Endodermal cell (in vitro differentiated cells): ENCODE results near the gene SLC19A1. TPM values are rescaled to one million over a fixed set of nuclear protein-coding genes. Genes with fewer than 3 reads are reported as not detected.

Experiments
- DNase-seq: peaks from one replicate; pipeline ENCODE4 v3.0.0-alpha.2; 2017
- H3K27ac ChIP-seq: 2 replicates; pipeline ENCODE4 v1.5.1; 2013; ENCODE audit warnings: mild to moderate bottlenecking, low read depth, low read length, moderate library complexity
- H3K27me3 ChIP-seq: 2 replicates; pipeline ENCODE4 v1.6.1; 2013; ENCODE audit warnings: mild to moderate bottlenecking, low read length, moderate library complexity; ENCODE audit not compliant: insufficient read depth, control insufficient read depth, poor library complexity, severe bottlenecking
- H3K36me3 ChIP-seq: 2 replicates; pipeline ENCODE4 v1.7.0; 2013; ENCODE audit warnings: mild to moderate bottlenecking, low read length, moderate library complexity; ENCODE audit not compliant: control insufficient read depth, insufficient read depth
- H3K4me1 ChIP-seq: one replicate; pipeline ENCODE4 v1.7.0; 2013; ENCODE audit warnings: low read length; ENCODE audit not compliant: control insufficient read depth, insufficient read depth
- H3K4me3 ChIP-seq: 2 replicates; pipeline ENCODE4 v1.5.1; 2013; ENCODE audit warnings: mild to moderate bottlenecking, low read length, moderate library complexity
- H3K9ac ChIP-seq: 2 replicates; pipeline ENCODE4 v1.6.1; 2013; ENCODE audit warnings: mild to moderate bottlenecking, low read length, moderate library complexity; ENCODE audit not compliant: poor library complexity, severe bottlenecking; ENCODE audit errors: extremely low read depth
- H3K9me3 ChIP-seq: 2 replicates; pipeline ENCODE4 v1.6.1; 2013; ENCODE audit warnings: mild to moderate bottlenecking, low read length, moderate library complexity; ENCODE audit not compliant: control insufficient read depth
- H3K27ac Mint-ChIP-seq: 2 replicates; pipeline ENCODE4 v1.8.0; 2020; ENCODE audit warnings: mixed read lengths
- H3K27me3 Mint-ChIP-seq: 2 replicates; pipeline ENCODE4 v1.8.0; 2021; ENCODE audit warnings: mild to moderate bottlenecking, mixed read lengths; ENCODE audit not compliant: insufficient read depth
- H3K36me3 Mint-ChIP-seq: 2 replicates; pipeline ENCODE4 v1.8.0; 2020; ENCODE audit warnings: low read depth, mixed read lengths
- H3K4me1 Mint-ChIP-seq: 2 replicates; pipeline ENCODE4 v1.8.0; 2020; ENCODE audit warnings: mixed read lengths
- H3K4me3 Mint-ChIP-seq: 2 replicates; pipeline ENCODE4 v1.8.0; 2020; ENCODE audit warnings: mild to moderate bottlenecking, moderate library complexity, mixed read lengths
- H3K9me3 Mint-ChIP-seq: 2 replicates; pipeline ENCODE4 v1.8.0; 2020; ENCODE audit warnings: mild to moderate bottlenecking, mixed read lengths
- CTCF ChIP-seq: fragments of 200-600 bp; sonication (generic); conservative IDR thresholded peaks from 2 replicates; pipeline ENCODE4 v1.5.0; 2021; ENCODE audit warnings: antibody characterized with exemption, mild to moderate bottlenecking
- WGBS, 2 experiments: methylation state at CpG; one replicate each; pipeline versions ENCODE4 v1.1.5 to v1.1.7; 2013; ENCODE audit warnings: missing lambda C conversion rate in 2 of 2, mixed read lengths in 1 of 2; ENCODE audit not compliant: insufficient coverage in 1 of 2, insufficient read length in 1 of 2; 5-methylcytosine and 5-hydroxymethylcytosine counted together
- total RNA-seq, 2 donors: library from RNA; stranded (reverse); fragmentation: NEBNext Ultra II Directional in 1 of 2; extraction: Animal tissue kit (Norgen Biotek cat#: 25700) in 1 of 2; gene quantifications; 2 replicates in 1 of 2; 3 replicates in 1 of 2; pipeline ENCODE4 v1.2.1, GENCODE V29; 2021

The SLC19A1 gene
- total RNA-seq, 2 donors from 2014 or later = 28.8 to 29.4 TPM

GRCh38 chr21:45468051-45468970 is 73.9 kb downstream of the SLC19A1 start:
- Mint-ChIP-seq H3K27ac (no peak overlapping the region), H3K4me1 (peaks cover 18% of the 10 kb centered on the region), H3K4me3 (no peak overlapping the region), H3K36me3 (peaks cover 31% of the 10 kb centered on the region), H3K9me3 (no peaks in the 10 kb centered on the region), H3K27me3 (no peaks in the 10 kb centered on the region)
- H3K9ac ChIP-seq = no peak overlapping the region
- H3K36me3 ChIP-seq = peaks cover 39% of the 10 kb centered on the region
- 96 to 98% methylated on average over 35 to 45 of the region's 45 CpGs for whole genome bisulfite sequencing, 2 experiments
- no peaks in the 10 kb centered on the region for H3K9me3 ChIP-seq
- no peak overlapping the region for H3K4me3 ChIP-seq
- peak overlapping the region; percentile 57 for H3K27ac ChIP-seq
- H3K4me1 ChIP-seq = peaks cover 9% of the 10 kb centered on the region
- TF ChIP-seq CTCF = no peak
- no peak for DNase-seq
- H3K27me3 ChIP-seq = no peaks in the 10 kb centered on the region

- Histone ChIP-seq H3K4me3 (no peak overlapping the region), H3K36me3 (peaks cover 43% of the 10 kb centered on the region), H3K27ac (no peak overlapping the region), H3K9ac (no peak overlapping the region), H3K9me3 (peaks cover 10% of the 10 kb centered on the region), H3K4me1 (peaks cover 9% of the 10 kb centered on the region), H3K27me3 (no peaks in the 10 kb centered on the region)
- Mint-ChIP-seq H3K27me3 (no peaks in the 10 kb centered on the region), H3K4me1 (peaks cover 18% of the 10 kb centered on the region), H3K36me3 (peaks cover 37% of the 10 kb centered on the region), H3K27ac (peak overlapping the region; percentile 48), H3K4me3 (no peak overlapping the region), H3K9me3 (peaks cover 6% of the 10 kb centered on the region)
- no peak for DNase-seq
- TF ChIP-seq CTCF = no peak
- WGBS, 2 experiments = 93 to 95% methylated on average over 11 to 25 of the region's 25 CpGs
Measured at GRCh38 chr21:45467221-45467779, 74.9 kb downstream of the SLC19A1 start.

GRCh38 chr21:45466330-45467220 is 75.7 kb downstream of the SLC19A1 start:
- peak overlapping the region; percentile 48 for H3K27ac Mint-ChIP-seq
- peaks cover 43% of the 10 kb centered on the region for H3K36me3 Mint-ChIP-seq
- peaks cover 17% of the 10 kb centered on the region for H3K4me1 Mint-ChIP-seq

More at GRCh38 chr21:45466330-45467220, 75.7 kb downstream of the SLC19A1 start:
- H3K4me3 Mint-ChIP-seq = no peak overlapping the region
- Histone ChIP-seq H3K36me3 (peaks cover 44% of the 10 kb centered on the region), H3K4me3 (no peak overlapping the region), H3K9me3 (peaks cover 17% of the 10 kb centered on the region), H3K27ac (no peak overlapping the region), H3K9ac (no peak overlapping the region), H3K4me1 (peaks cover 9% of the 10 kb centered on the region), H3K27me3 (no peaks in the 10 kb centered on the region)
- H3K27me3 Mint-ChIP-seq = no peaks in the 10 kb centered on the region
- peaks cover 13% of the 10 kb centered on the region for H3K9me3 Mint-ChIP-seq
- DNase-seq = no peak
- 95 to 96% methylated on average over 30 of the region's 30 CpGs for WGBS, 2 experiments
- TF ChIP-seq CTCF = no peak
